Measurements from ENCODE around the gene CPPED1.
"Not testable (repeated sequence)": the region's sequence is repeated elsewhere in the genome, so short reads cannot be mapped to it uniquely, and the experiment has no call there.

The CPPED1 gene

GRCh38 chr16:12801511-12802042, 2.1 kb downstream of the CPPED1 start:
- no peak for DNase-seq (ENCODE audit: low spot score)

DNA sequence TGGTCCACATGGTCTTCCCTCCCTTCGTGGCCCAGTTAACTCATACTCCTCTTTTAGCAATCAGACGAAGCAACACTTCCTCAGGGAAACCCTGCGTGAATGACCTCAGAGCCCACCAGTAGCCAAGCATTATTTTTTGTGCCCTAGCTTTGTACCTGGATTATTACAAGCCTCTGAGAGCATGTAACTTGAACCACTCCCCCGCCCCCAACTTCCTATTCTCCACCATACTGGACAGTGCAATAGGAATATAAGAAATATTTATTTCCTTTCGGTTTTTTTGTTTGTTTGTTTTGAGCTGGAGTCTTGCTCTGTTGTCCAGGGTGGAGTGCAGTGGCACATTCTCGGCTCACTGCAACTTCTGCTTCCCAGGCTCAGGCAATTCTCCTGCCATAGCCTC, 2.9 kb downstream of the CPPED1 start:
- no peak for DNase-seq (ENCODE audit: low spot score)

DNA sequence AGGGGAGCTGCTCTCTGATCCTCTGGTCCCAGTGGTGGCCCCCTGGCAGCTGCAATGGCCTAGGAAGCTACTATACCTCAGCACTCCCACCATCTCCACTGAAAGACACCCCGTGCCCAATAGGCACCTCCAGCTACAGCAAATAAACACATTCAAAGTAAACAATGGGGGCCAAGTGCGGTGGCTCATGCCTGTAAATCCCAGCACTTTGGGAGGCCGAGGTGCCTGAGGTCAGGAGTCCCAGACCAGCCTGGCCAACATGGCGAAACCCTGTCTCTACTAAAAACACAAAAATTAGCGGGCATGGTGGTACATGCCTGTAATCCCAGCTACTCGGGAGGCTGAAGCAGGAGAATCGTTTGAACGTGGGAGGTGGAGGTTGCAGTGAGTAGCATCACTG, 3.7 kb downstream of the CPPED1 start:
- not testable (repeated sequence) for DNase-seq (ENCODE audit: low spot score)

DNA sequence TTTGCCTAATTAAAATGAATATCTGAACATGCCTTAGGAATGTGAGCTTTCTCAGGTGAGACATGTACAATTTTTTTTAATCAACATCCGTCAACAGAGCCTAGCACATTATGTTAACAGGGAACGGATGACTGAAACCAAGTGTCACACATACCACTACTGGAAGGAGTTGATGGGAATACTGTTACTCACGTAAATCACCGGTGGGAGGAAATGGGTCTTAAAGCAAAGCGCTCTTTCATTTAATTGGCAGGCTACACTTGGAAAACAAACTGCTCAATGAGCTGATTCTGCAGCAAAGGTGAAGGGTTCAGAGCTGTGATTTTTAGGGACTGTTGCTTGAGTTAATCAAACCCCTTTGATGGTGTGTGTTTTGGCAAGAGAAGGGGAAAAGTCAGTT, 4.8 kb downstream of the CPPED1 start:
- DNase-seq (ENCODE audit: low spot score) = no peak

DNA sequence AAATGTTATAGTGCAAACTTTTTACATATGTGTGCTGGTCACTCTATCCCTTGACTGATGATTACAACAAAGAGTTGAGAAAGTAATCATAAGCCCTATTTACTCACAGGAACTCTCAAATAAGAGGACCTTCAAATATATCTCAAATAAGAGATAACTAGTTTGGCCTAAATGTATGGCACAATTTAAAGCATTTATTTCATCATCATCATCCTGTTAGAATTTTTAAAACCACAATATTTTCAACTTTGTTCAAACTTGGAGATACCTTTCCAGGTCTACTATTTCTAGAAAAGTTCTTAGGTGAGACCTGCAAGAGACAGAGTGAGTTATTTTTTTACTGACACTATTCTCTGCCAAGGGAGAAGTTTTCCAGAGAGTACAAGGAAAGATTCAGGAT, 5.5 kb downstream of the CPPED1 start:
- DNase-seq (ENCODE audit: low spot score) = no peak

- no peak for DNase-seq (ENCODE audit: low spot score)
Observed at GRCh38 chr16:12796498-12796897, 7.2 kb downstream of the CPPED1 start.

DNA sequence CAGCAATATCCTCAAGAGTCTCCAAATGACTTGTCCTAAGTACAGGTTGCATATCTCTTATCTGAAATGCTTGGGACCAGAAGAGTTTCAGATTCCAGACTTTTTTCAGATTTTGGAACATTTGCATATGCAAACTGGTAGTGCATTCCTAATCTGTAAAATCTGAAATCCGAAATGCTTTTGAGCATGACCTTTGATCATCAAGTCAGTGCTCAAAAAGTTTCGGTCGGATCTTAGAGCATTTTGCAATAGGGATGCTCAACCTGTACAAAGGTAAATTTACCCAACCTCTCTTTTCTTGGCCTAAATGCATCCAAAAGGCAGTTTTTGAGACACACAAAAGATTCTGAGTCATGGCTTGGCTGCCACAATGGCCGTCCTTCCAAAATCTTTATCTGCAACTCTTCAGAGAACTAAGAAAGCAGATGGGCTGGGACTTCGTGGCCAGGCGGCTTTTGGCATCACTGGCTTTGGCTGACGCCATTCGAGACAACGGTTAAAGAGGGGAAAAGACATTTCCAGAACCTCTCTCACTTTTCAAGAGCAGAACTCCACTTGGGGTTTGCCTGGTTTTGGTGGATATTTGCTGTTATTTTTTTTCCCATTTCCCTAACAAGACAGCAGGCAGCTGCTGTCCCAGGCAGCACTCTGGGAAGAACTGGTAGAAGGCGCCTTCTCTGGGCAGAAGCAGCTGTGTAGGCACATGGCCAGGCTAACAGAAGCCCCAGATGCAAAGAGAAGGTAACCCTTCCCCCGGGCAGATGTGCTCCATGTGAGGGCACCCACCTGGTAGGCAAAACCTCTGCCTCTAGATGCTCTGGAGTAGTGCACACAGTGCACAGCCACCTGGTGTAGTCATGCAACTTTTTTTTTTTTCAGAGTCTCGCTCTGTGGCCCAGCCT, 8.9 kb downstream of the CPPED1 start:
- DNase-seq (ENCODE audit: low spot score) = peak; percentile 29

DNA sequence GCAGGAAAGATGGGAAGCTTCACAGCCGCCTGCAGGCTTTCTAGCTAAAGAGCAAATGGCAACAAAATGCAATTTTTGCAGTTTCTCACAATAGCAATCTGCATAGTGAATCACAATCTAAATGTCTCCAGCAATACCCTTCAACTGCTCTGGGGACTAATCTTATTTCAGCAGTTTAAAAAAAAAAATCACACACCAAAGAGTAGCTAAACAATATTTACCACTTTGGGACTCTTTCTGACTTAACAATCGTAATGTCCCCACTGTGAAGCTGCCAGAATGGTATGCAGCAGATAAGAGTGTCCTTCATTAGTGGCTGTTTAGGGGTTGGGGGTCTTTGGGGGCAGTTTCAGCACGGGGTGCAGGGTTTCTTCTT, 9.8 kb downstream of the CPPED1 start:
- no peak for DNase-seq (ENCODE audit: low spot score)

DNA sequence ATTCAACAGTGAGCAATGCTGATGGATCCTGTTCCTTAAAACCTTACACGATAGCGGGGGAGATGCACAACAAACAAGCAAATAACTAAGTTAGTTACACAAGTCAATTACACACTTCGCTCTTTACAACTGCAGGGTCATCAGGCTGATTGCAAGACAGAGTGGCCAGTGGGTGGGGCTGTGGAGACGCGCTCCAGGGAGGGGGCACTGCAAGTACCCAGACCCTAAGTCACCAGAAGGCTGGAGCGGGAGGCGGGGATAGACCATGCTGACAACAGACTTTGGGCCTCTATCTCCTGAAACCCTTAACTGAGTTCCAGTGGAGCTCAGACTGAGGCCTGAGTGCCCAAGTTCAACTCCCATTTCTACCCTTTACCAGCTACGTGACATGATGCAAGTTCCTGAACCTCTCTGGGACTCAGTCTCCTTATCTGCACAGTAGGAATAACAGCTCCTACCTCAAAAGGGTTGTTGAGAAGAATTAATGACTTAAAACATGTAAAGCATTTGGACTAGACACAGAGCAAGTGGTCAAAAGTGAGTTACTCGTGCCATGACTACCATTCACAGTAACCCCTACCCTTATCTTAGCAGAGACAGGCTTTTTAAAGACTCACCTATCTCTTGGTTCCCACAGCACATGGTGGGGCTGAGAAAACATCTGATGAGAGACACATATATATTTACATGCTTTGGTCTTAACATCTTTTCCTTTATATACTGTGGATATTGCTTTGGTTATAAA, 10.4 kb downstream of the CPPED1 start:
- DNase-seq (ENCODE audit: low spot score) = no peak

DNA sequence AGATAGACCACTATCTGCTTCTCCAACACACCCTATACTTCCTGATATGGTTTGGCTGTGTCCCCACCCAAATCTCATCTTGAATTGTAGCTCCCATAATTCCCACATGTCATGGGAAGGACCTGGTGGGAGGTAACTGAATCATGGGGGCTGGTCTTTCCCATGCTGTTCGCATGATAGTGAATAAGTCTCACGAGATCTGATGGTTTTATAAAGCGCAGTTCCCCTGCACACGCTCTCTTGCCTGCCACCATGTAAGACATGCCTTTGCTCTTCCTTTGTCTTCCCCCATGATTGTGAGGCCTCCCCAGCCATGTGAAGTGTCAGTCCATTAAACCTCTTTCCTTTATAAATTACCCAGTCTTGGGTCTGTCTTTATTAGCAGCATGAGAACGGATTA, 11.2 kb downstream of the CPPED1 start:
- DNase-seq (ENCODE audit: low spot score) = not testable (repeated sequence)

- no peak for DNase-seq (ENCODE audit: low spot score)
Observed at GRCh38 chr16:12791340-12791739, 12.3 kb downstream of the CPPED1 start.

DNA sequence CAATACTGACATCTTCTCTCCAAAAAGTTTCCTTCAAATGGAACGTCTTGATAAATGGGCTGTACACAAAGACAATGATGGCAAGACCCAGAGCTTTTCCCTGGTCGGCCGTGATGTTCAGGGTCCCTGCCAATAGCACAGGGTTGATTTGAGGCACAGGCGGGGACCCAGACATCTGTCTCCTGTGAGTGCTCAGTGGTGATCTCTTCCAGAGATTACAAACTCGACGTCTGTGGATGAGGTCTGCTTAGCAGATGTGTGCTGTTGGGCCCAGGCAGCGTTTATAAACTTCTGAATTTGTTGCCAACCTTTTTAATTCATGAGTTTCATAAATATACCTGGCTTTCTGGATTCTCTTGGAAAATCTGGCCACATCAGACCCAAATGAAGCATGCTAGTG, 14.9 kb downstream of the CPPED1 start:
- DNase-seq (ENCODE audit: low spot score) = no peak

DNA sequence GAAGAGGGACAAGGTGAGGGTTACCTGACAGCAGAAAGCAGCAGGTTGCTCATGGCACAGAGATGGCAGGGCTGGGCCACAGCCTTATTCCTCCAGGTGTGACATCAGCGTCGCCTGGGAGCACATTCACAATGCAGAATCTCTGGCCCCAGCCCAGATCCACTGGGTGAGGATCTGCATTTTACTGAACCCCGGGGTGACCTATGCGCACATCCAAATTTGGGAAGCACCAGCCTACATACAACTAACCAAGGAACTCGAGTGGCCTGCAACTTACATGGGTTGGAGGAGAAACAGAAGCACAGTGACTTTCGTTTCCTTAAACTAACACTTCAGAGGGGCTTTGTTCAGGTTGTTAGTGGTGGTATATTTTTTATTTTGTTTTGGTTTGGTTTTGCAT, 17.6 kb downstream of the CPPED1 start:
- no peak for DNase-seq (ENCODE audit: low spot score)

DNA sequence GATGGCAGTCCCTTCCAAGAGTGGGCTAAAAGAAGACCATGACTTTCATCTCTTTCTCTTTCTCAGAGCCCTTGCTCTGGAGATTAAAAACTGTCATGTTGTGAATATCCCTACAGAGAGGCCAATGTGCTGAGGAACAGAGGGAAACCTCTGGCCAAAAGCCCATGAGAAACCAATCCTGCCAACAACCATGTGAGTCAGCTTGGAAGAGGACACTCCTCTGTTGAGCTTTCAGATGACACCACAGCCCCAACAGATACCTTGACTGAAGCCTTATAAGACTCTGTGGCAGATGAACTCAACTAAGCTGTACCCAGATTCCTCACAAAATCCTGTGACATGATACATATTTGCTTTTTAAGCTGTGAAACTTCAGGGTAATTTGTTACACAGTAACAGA, 19.6 kb downstream of the CPPED1 start:
- DNase-seq (ENCODE audit: low spot score) = no peak

- DNase-seq (ENCODE audit: low spot score) = no peak
Observed at GRCh38 chr16:12781777-12782176, 21.9 kb downstream of the CPPED1 start.

DNA sequence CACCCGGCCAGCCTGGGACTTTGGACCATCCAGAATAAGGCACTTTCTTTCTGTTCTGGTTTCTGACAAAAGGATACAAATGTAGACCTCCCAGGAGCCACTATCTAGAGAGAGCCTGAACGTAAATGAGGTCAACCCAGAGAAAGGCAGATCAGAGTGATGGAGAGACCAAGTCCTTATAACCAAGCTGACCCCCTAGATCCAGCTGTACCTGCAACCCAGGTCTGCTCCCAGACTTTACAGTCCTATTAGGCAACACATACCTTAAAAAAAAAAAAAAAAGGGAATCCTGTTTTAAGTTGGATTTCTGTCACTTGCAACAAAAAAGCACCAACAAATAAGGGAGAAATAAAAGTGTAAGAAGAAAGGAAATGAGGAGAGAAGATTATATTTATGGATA, 23.2 kb downstream of the CPPED1 start:
- DNase-seq (ENCODE audit: low spot score) = no peak

- DNase-seq (ENCODE audit: low spot score) = no peak
Observed at GRCh38 chr16:12778726-12779125, 25.0 kb downstream of the CPPED1 start.

GRCh38 chr16:12775656-12776236, 27.9 kb downstream of the CPPED1 start:
- DNase-seq (ENCODE audit: low spot score) = no peak

DNA sequence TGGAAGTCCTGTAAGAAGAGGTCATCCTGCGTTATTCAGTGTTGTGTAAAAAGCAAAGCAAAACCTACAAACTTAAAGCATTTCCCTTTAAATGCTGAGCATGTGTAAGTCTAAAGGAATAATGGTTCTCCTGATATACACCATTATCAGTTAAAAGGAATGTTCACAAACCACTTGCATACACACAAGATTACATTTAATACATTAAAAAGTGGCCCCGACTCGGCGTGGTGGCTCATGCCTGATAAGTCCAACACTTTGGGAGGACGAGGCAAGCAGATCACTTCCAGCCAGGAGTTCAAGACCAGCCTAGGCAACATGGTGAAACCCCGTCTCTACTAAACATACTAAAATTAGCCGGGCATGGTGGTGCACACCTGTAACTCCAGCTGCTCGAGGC, 30.5 kb downstream of the CPPED1 start:
- no peak for DNase-seq (ENCODE audit: low spot score)

GRCh38 chr16:12771341-12771798, 32.3 kb downstream of the CPPED1 start:
- DNase-seq (ENCODE audit: low spot score) = no peak

DNA sequence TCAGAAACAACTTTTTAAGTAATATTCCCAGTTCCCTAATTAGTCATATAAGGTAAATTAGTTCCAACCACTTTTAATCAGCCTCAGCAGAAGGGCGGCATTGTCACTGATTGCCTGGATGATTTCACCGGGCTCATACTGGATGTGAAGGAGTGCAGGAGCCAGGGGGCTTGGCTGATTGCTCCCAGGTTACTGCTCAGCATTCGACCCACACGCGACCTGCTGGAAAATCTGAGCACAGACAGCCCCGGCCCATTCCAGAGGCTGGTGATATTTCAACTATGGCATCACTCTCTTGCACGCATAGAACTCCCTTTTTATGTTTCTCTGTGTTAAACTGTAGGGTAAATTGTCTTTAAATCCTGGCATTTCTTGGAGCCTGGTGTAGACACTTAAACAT, 34.2 kb downstream of the CPPED1 start:
- DNase-seq (ENCODE audit: low spot score) = no peak

DNA sequence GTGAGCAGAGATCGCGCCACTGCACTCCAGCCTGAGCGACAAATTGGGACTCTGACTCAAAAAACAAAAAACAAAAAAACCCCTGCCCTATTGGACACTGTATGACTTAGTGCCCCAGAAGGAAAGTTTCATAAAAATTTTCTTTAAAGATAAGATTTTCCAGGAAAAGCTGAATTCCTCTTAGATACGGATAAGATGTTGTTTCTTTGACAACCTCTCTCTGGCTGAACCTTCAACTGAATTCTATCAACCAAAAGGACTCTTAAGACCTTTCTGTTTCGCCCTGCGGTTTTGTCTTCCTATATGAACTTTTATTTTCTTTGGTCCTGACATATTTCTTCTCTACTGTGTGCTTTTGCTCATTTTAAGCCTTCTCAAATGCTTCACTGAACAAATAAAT, 35.8 kb downstream of the CPPED1 start:
- no peak for DNase-seq (ENCODE audit: low spot score)

GRCh38 chr16:12766853-12767252, 36.8 kb downstream of the CPPED1 start:
- DNase-seq (ENCODE audit: low spot score) = no peak
